ENCODE measurements around the gene POLR2H.

Gene POLR2H

GRCh38 chr3:184387174-184387714 lies 25.7 kb downstream of the POLR2H start:
- no peak for DNase-seq (ENCODE audit: low spot score)

DNA sequence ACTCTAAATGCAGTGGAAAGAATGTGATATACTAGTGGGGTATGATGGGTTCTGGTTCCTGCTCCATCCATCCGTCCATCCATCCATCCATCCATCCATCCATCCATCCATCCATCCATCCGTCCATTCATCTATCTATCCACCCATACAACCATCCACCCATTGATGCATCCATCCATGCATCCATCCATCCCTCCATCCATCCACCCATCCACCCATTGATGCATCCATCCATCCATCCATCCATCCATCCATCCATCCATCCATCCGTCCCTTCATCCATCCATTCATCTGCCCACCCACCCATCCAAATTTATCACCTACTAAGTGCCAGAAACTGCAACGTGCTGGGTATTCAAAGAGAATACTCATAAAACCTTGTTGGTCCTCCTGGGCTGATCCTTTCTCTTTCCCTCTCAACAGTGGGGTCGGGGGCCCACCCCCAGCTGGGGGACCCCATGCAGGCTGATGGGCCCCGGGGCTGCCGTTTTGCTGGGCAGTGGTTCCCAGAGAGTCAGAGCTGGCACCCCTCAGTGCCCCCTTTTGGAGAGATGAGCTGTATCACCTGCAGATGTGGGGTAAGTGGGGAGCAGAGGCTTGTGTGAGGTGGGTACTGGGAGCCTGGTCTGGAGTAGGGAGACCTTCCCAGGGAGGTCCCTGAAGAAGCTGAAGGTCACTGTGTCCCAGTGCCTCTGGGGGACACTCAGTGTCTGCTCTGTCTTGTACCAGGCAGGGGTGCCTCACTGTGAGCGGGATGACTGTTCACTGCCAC lies 26.8 kb downstream of the POLR2H start:
- DNase-seq (ENCODE audit: low spot score): no peak

DNA sequence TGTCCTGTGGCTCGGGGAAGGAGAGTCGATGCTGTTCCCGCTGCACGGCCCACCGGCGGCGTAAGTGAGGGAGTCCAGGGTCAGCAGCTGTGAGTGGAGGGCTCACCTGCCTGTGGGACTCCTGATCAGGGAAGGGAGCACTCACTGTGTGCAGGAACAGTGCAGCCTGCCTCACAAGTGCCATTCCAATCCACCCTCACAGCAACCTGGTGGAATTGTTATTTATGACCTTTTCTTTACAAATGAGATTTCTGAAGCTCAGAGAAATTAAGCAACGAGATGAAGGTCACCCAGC lies 27.4 kb downstream of the POLR2H start:
- DNase-seq (ENCODE audit: low spot score): no peak

- DNase-seq (ENCODE audit: low spot score): no peak
These were observed 27.9 kb downstream of the POLR2H start for GRCh38 chr3:184389384-184389783.

DNA sequence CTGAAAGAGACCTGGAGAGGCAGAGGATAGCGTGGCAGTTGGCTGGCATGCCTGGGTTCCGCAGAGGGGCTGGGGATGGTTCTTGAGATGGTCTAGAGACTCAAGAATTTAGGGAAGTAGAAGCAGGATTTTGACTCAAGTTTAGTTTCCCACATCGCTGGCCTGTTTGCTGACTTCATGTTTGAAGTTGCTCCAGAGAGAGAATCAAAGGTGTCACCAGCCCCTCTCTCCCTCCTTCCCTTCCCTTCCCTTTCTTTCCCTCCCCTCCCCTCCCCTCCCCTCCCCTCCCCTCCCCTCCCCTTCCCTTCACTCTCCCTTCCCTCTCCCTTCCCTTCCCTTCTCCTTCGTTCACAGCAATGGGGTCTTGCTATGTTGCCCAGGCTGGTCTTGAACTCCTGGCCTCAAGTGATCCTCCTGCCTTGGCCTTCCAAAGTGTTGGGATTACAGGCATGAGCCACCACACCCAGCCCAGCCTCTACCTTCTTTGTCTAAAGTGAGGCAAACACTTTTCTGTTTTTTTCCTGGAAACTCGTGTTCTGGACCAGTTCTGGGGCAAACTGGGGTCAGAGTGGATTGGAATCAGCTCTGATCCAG lies 28.5 kb downstream of the POLR2H start:
- no peak for DNase-seq (ENCODE audit: low spot score)

- DNase-seq (ENCODE audit: low spot score): no peak
These were observed 29.8 kb downstream of the POLR2H start for GRCh38 chr3:184391266-184391665.

DNA sequence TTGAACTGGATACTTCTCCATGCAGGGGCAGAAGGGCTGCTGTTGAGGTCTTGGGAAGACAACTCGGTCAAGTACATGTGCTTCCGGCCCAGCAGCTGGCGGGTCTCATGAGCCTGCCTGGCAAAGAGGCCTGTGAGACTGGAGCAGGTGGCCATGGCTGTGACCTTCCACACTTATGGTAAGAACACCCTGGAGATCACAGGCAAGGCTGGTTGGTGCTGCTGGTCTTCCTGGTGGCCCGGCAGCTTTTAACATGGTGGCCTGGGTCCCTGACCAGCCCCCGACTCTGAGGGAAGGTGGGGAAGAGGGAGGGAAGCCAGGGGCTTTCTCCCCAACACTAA lies 33.8 kb downstream of the POLR2H start:
- DNase-seq (ENCODE audit: low spot score): no peak

- no peak for DNase-seq (ENCODE audit: low spot score)
These were observed 37.9 kb downstream of the POLR2H start for GRCh38 chr3:184399410-184399809.

GRCh38 chr3:184405075-184406030 lies 43.8 kb downstream of the POLR2H start:
- DNase-seq (ENCODE audit: low spot score): no peak

DNA sequence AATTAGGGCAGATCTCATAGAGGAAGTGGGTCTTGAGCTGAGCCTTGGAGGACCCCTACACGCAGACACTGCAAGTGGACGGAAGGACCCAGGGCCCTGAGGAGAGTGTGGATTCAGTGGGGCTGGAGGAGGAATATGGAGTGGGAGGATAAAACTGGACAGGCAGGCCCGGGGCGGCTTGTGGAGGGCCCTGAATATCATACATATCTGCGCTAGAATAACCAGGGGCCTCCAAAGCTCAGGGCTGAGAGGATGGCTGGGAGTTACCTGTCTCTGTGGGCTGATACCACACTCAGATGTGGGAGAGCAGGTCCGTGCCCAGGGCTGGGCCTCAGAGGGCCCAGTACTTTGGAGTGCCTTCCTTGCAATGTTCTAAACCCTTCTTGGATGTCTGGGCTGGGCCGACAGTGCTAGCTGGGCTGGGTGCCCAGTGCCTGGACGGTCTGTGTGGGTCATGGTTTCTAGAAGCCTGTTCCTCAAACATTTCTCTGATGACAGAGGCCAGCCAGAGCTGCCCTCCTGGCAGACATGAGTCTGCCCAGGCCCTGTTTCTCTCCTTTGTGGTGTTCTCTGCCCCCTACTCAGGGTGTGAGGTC lies 47.9 kb downstream of the POLR2H start:
- DNase-seq (ENCODE audit: low spot score): no peak

- no peak for DNase-seq (ENCODE audit: low spot score)
These were observed 48.5 kb downstream of the POLR2H start for GRCh38 chr3:184409946-184410500.

DNA sequence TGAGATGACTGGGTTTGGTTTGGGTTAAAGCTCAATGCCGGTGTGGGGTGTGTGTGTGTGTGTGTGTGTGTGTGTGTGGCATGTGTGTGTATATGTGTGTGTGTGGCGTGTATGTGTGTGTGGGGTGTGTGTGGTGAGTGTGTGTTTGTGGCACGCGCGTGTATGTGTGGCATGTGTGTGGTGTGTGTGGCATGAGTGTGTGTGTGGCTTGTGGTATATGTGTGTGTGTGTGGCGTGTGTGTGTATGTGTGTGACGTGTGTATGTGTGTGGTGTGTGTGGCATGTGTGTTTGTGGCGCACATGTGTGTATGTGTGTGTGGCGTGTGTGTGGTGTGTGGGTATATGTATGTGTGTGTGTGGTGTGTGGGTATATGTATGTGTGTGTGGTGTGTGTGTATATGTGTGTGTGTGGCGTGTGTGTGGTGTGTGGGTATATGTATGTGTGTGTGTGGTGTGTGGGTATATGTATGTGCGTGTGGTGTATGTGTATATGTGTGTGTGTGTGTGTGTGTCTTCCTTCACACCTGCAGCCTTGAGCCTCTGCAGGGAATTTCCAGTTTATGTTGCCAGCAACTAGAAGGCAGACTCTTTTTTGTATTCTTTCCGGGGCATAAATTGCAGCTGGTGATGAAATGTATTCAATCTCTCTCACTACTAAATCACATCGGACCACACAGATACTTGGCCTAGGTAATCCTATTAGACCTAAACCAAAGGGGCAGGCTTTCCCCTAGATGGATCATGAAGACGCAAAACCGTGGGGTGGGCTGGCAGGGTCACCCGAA lies 53.1 kb downstream of the POLR2H start:
- DNase-seq (ENCODE audit: low spot score): no peak

DNA sequence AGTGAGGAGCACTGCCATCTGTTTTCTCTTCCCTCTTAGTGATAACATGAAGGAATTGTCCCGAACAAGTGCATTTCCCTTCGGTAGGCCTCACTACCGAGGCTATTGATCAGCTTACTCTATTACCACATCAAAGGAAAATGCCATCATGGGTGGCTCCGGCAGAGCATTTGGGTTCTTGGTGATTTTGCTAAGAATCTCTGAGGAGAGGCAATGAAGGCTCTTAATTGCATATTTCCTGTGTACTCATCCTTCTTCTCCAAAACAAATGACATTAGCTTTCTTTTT lies 53.6 kb downstream of the POLR2H start:
- DNase-seq (ENCODE audit: low spot score): no peak

DNA sequence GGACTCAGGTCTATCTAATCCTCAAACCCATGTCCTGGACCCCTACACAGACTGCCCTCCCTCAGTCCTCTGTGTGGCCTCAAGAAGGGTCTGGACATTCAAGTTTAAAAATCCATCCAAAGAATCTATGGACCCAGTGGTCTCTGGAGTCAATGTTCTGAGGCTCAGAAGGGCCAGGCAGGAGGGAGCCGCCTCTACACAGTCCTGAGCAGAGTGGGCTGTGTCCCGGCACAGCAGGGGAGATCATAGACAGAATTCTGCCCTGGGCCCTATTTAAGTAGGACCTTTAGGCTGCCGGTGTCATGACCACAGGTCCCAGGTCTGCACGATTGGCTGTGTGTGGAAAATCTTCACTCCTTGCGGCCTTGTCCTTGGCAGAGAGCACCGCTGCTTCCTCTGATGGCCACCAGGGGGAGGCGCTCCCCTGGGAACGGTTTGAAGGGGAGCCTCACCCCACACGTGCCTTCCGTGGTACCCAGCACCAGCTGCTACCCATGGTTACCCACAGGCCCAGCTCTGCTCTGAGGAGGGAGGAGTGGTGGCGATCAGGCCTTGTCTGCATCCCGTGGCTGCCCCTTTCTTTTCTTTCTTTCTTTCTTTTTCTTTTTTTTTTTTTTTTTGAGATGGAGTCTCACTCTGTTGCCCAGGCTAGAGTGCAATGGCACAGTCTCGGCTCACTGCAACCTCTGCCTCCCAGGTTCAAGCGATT lies 56.3 kb downstream of the POLR2H start:
- peak; percentile 63 for DNase-seq (ENCODE audit: low spot score)

All from CD4-positive, alpha-beta T cell treated with Interleukin-6 at 100 ng/mL for 8 hours (primary cell).